Activated B cell treated with CpG ODN at 0.5 μM for 24 hours (primary cell): Measurements from ENCODE around the gene FASN. TPM values are rescaled to one million over a fixed set of nuclear protein-coding genes. Genes with fewer than 3 reads are reported as not detected.

Experiments
- ATAC-seq: fragments of 200-7000 bp; cut with Tn5 transposase; one replicate; pipeline ENCODE4 v1.10.0; 2021; ENCODE audit warnings: low read depth, mild to moderate bottlenecking, moderate library complexity
- CTCF ChIA-PET: fragments of 350-600 bp; sonication (Branson Sonifier 250); formaldehyde crosslinking; loops from one replicate; lab custom pipeline; 2021; ENCODE audit warnings: antibody characterized with exemption; lab: Charles Lee
- POLR2A ChIA-PET: fragments of 350-600 bp; sonication (Branson Sonifier 250); formaldehyde crosslinking; loops from one replicate; lab custom pipeline; 2021; ENCODE audit warnings: antibody characterized with exemption; lab: Charles Lee
- DNase-seq: peaks from one replicate; pipeline ENCODE4 v3.0.0; 2022
- H3K27ac Mint-ChIP-seq: one replicate; pipeline ENCODE4 v1.8.0; 2020; ENCODE audit warnings: mixed read lengths
- H3K27me3 Mint-ChIP-seq: one replicate; pipeline ENCODE4 v1.8.0; 2021; ENCODE audit warnings: mixed read lengths
- H3K36me3 Mint-ChIP-seq: one replicate; pipeline ENCODE4 v1.8.0; 2021; ENCODE audit warnings: low read depth, mixed read lengths
- H3K4me1 Mint-ChIP-seq: one replicate; pipeline ENCODE4 v1.8.0; 2021; ENCODE audit warnings: mixed read lengths
- H3K4me3 Mint-ChIP-seq: one replicate; pipeline ENCODE4 v1.8.0; 2020; ENCODE audit warnings: mild to moderate bottlenecking, mixed read lengths
- H3K9me3 Mint-ChIP-seq: one replicate; pipeline ENCODE4 v1.8.0; 2020; ENCODE audit warnings: mixed read lengths
- intact Hi-C: fragments of 100-400 bp; cut with micrococcal nuclease; formaldehyde crosslinking; loops from one replicate; pipeline ENCODE4 v1.15.1; 2024
- total RNA-seq: library from RNA; stranded (reverse); gene quantifications from 2 replicates; pipeline ENCODE4 v1.2.3, GENCODE V29; 2022
- TF ChIP-seq, protein P1 (sequence below): fragments of 200-600 bp; IDR thresholded peaks from one replicate; pipeline ENCODE4 v1.8.0; 2022; ENCODE audit warnings: antibody characterized with exemption, mild to moderate bottlenecking

Gene FASN
- total RNA-seq, 1 donor from 2014 or later, result 121 TPM

DNA sequence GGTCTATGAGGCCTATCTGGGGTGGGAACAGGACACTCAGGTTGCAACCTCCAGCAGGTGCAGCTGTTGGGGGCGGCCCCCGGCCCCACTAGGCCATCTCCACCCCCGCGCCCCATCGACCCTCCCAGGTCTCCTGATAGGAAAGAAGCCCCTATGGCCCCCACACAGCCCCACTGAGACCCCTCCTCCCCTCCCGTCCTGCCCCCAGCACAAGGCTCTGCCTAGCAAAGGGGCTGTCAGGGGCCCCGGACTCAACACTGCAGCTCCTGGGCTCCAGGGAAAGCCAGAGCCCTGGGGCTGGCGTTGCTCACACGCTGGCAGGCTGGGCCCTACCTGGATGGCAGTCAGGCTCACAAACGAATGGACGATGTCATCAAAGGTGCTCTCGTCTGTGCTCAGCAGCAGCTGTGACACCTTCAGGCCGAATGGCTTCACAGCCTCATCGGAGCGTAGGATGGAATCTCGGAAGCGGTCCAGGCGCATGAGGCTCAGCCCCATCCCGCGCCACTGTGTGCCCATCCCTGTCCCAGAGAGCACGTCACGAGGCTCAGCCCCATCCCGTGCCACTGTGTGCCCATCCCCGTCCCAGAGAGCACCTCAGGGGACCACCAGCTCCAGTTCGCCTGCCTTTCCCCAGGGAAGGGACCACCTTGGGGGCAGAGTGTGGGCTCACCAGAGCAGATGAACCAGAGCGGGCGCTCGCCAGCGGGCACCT is 7.3 kb downstream of the FASN start:
- ATAC-seq (no peak), DNase-seq (no peak)
- no peak overlapping the region for H3K27ac Mint-ChIP-seq
- CTCF ChIA-PET, result no interaction called here
- H3K9me3 Mint-ChIP-seq, result no peaks in the 10 kb centered on the region
- peaks cover 47% of the 10 kb centered on the region for H3K36me3 Mint-ChIP-seq
- TF ChIP-seq, protein P1, sequence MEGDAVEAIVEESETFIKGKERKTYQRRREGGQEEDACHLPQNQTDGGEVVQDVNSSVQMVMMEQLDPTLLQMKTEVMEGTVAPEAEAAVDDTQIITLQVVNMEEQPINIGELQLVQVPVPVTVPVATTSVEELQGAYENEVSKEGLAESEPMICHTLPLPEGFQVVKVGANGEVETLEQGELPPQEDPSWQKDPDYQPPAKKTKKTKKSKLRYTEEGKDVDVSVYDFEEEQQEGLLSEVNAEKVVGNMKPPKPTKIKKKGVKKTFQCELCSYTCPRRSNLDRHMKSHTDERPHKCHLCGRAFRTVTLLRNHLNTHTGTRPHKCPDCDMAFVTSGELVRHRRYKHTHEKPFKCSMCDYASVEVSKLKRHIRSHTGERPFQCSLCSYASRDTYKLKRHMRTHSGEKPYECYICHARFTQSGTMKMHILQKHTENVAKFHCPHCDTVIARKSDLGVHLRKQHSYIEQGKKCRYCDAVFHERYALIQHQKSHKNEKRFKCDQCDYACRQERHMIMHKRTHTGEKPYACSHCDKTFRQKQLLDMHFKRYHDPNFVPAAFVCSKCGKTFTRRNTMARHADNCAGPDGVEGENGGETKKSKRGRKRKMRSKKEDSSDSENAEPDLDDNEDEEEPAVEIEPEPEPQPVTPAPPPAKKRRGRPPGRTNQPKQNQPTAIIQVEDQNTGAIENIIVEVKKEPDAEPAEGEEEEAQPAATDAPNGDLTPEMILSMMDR, result no peak
- H3K4me1 Mint-ChIP-seq, result no peaks in the 10 kb centered on the region
- intact Hi-C loops, result loop anchor here (10.0 kb wide), 1 partner anchor 576 kb away; the partner anchor contains the start of gene ACTG1
- H3K4me3 Mint-ChIP-seq, result no peak overlapping the region
- no peaks in the 10 kb centered on the region for H3K27me3 Mint-ChIP-seq
- POLR2A ChIA-PET, result no interaction called here

DNA sequence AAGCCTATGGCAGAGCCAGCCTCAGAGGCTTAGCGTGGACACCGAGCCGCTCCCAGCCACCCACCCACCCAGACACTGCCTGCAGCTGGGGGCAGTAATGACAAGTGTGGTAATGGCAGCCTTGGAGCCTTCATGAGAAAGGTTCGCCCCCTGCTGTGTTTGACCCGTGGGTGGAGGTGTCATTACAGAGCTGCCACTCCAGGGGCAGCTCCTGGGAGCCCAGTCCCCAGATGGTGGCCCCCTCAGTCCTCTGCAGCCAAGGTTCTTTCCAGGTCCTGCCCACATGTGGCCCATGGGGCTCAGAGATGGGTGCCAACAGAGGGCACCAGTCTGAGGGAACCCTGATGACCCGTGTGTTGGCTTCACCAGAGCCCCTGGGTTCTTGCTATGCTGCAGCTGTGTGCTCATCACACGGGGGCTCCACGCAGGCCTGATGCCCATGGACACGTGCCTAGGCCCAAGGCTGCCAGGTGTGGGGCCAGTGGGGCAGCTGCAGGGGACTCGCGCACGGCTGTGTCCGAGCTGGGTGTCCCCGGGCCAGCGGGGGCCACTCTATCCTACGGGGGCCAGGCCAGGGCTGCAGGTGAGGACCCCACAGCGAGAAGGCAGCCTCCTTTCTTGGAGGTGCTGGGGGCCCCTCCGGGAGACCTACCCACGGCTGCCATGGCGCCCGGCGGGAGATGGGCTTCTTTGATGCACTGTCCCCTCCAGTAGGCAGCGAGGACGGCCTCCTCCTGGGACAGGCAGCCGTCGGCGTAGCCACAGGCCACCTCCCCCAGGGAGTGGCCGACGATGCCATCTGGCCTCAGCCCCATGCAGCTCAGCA is 8.1 kb downstream of the FASN start:
- Mint-ChIP-seq H3K9me3 (no peaks in the 10 kb centered on the region), H3K4me1 (no peaks in the 10 kb centered on the region), H3K27me3 (no peaks in the 10 kb centered on the region), H3K4me3 (no peak overlapping the region), H3K27ac (no peak overlapping the region), H3K36me3 (peaks cover 48% of the 10 kb centered on the region)
- intact Hi-C loops, result loop anchor here (10.0 kb wide), 1 partner anchor 575 kb away; the partner anchor contains the start of gene ACTG1
- ATAC-seq (no peak), DNase-seq (no peak)
- POLR2A ChIA-PET, result interaction anchor here (1.0 kb wide), 1 partner anchor 8 kb away, joined by 3 read pairs; the partner anchor contains the start of gene FASN
- TF ChIP-seq, protein P1, result no peak
- CTCF ChIA-PET, result no interaction called here

DNA sequence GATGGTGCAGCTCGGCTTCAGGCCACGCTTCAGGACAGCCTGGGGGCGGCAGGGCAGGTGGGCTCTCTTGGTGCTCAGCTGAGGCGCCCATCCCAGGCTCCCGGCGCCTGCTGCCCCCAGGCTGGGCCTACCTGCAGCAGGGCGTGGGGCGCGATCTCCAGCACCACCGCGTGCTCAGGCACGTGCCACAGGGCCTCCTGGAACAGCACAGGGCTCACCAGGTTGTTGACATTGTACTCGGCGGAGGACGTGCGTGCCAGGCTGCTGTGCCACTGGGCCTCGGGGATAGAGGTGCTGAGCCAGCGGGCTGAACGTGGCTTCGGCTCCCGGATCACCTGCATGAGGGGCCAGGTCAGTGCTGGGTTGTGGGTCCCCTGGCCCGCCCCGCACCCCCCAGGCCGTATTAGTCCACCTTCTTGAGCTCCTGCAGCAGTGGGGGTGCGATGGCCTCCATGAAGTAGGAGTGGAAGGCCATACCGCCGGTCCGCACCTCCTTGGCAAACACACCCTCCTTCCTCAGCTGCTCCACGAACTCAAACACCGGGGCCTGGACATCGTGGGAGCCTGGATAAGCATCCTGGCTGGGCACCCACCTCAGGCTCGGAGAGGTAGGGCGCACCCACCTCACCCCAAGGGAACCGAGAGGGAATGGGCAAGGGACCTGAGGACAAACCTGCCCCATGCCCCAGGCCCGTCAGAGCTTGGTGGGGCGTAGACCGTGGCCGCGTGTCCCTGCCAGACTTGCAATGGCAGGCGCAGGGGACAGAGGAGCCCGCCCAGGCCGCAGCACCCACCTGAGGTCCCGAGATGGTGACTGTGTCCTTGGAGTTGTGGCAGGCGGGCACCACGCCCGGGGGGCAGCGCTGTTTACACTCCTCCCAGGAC is 9.0 kb downstream of the FASN start:
- ChIA-PET POLR2A (interaction anchor here (0.6 to 1.0 kb wide), 3 partner anchors 9 to 90 kb away, joined by 3 to 6 read pairs (median 4); partner anchors contain the start of gene FASN), CTCF (no interaction called here)
- no peak overlapping the region for H3K27ac Mint-ChIP-seq
- DNase-seq (no peak), ATAC-seq (no peak)
- H3K9me3 Mint-ChIP-seq, result no peaks in the 10 kb centered on the region
- no peak overlapping the region for H3K4me3 Mint-ChIP-seq
- H3K4me1 Mint-ChIP-seq, result no peaks in the 10 kb centered on the region
- no peaks in the 10 kb centered on the region for H3K27me3 Mint-ChIP-seq
- H3K36me3 Mint-ChIP-seq, result peaks cover 54% of the 10 kb centered on the region
- intact Hi-C loops, result no loop called here
- TF ChIP-seq, protein P1, result no peak

DNA sequence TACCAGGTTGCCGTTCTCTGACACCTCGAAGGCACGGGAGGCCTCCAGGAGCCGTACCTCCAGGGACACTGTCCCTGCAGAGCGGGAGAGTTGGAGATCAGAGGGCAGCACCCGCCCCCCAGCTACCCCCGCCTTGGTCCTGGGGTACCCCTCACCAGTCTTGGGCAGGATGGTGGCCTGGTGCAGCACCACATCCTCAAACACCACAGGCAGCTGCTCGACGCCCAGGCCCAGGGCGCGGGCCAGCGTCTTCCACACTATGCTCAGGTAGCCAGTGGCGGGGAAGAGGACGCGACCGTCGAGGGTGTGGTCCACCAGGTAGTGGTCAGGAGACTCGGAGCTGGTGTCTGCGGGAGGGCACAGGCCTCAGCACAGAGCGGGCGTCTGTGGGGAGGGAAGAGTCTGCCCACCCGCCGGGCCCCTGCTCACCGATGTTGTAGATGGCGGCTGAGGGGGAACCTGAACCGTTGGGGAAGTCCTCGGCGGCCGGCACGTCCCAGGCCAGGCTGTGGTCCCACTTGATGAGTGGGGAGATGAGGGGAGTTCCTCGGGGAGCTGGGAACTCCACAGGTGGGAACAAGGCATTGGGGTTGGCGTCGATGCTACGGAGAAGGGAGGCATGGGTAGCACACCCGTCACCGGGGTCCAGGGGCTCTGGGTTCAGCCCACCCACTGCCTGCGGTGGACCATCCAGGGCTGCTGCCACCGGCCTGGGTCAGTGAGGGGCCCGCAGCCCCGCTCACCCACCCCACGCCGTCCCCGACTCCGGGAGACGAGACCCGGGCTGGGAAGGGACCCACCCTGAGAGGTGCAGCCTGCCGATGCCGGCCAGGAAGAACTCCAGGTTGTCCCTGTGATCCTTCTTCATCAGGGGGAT is 9.8 kb downstream of the FASN start:
- ChIA-PET POLR2A (interaction anchor here (0.6 to 1.4 kb wide), 3 partner anchors 14 to 91 kb away, joined by 3 to 6 read pairs (median 4); partner anchors contain the start of gene DCXR), CTCF (no interaction called here)
- peaks cover 57% of the 10 kb centered on the region for H3K36me3 Mint-ChIP-seq
- H3K9me3 Mint-ChIP-seq, result no peaks in the 10 kb centered on the region
- intact Hi-C loops, result no loop called here
- ATAC-seq (no peak), DNase-seq (no peak)
- no peak overlapping the region for H3K4me3 Mint-ChIP-seq
- H3K27ac Mint-ChIP-seq, result no peak overlapping the region
- TF ChIP-seq, protein P1, result no peak
- H3K4me1 Mint-ChIP-seq, result no peaks in the 10 kb centered on the region
- no peaks in the 10 kb centered on the region for H3K27me3 Mint-ChIP-seq
